Esophagus squamous epithelium (tissue), 5 donors: ENCODE data around the gene SHISA5. TPM values are rescaled to one million over a fixed set of nuclear protein-coding genes. Genes with fewer than 3 reads are reported as not detected.

Source experiments
- DNase-seq: peaks from one replicate; lab custom pipeline; 2025; lab: John Stamatoyannopoulos, UW
- H3K27ac ChIP-seq, 4 donors: fragments of 200-600 bp; sonication (generic); one replicate each; pipeline ENCODE4 v1.5.1; 2016 to 2019; ENCODE audit warnings: mild to moderate bottlenecking in 1 of 4
- H3K27me3 ChIP-seq, 4 donors: fragments of 200-600 bp; sonication (generic); 1 replicate in 3 of 4; 2 replicates in 1 of 4; pipeline versions ENCODE4 v1.5.1 to v1.6.0; 2017 to 2021; ENCODE audit warnings: antibody characterized with exemption in 1 of 4
- H3K36me3 ChIP-seq, 3 donors: fragments of 200-600 bp; sonication (generic); one replicate each; pipeline ENCODE4 v1.5.1; 2016 to 2019
- H3K4me1 ChIP-seq, 3 donors: fragments of 200-600 bp; sonication (generic); one replicate each; pipeline ENCODE4 v1.5.1; 2017 to 2019
- H3K4me3 ChIP-seq, 4 donors: fragments of 200-600 bp; sonication (generic); 1 replicate in 3 of 4; 2 replicates in 1 of 4; pipeline ENCODE4 v1.5.1; 2016 to 2019; ENCODE audit warnings: mild to moderate bottlenecking in 2 of 4, moderate library complexity in 1 of 4
- H3K9me3 ChIP-seq, 3 donors: fragments of 200-600 bp; sonication (generic); one replicate each; pipeline ENCODE4 v1.5.1; 2016 to 2019
- POLR2A ChIP-seq, 4 donors: fragments of 450-650 bp; IDR thresholded peaks; one replicate each; pipeline ENCODE4 v1.6.1; 2017; ENCODE audit warnings: antibody characterized with exemption in 4 of 4, mild to moderate bottlenecking in 4 of 4, moderate library complexity in 3 of 4
- WGBS, 2 donors: methylation state at CpG; one replicate each; pipeline ENCODE4 v1.1.5; 2018; 5-methylcytosine and 5-hydroxymethylcytosine counted together
- intact Hi-C: fragments of 100-400 bp; cut with DNase I; formaldehyde crosslinking; loops from one replicate; pipeline ENCODE4 v1.15.0; 2022
- total RNA-seq, 4 donors: library from RNA; depleted of rRNA; stranded (reverse); fragments of >200 nt; gene quantifications; one replicate each; pipeline ENCODE4 v1.1.0, GENCODE V29; 2016
- TF ChIP-seq, protein P1 (sequence below), 6 experiments: fragments of 450-650 bp in 4 of 6; fragments of 200-600 bp in 2 of 6; sonication (generic) in 2 of 6; IDR thresholded peaks; one replicate each; pipeline ENCODE4 v1.5.1; 2016 to 2019; ENCODE audit warnings: antibody characterized with exemption in 6 of 6, mild to moderate bottlenecking in 4 of 6, moderate library complexity in 4 of 6
- donor health status: DM: yes; HTN: yes; CAD: no.

The SHISA5 gene
- total RNA-seq, 4 donors from 2014 or later, result 71.8 to 138 (median 115) TPM

DNA sequence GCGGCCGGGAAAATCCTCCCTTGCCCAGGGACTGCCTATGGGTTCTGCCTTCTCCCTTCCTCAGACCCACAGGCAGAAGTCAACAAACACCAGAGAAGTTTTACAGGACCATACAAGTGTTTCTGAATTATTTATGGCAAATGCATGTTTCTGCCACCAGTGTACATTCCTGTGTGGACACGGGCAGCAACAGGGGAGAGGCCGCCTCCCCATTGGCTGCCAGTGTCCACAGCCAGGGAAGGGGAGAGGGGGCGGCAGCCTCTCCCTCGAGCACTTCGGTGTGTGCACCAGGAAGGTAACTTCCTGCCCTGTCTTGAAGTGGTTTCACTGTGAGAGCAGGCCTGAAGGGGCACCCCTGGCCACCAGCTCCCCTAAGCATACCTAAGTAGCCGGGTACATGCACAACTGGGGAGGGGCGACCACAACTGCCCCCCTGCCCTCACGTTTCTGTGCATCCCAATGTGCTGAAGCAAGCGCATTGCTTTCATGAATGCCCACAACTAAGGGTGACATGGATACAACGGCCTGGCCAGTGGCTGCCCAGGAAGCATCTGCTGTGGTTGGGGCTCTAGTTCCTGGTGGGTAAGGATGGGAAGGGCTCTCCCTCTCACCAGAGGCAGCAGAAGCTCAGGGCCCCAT lies 14.8 kb upstream of the SHISA5 start:
- intact Hi-C loops, result no loop called here
- Histone ChIP-seq H3K4me3 (no peak overlapping the region), H3K36me3 (peaks cover 0 to 33% (median 0%) of the 10 kb centered on the region in 3 donors), H3K4me1 (no peaks in the 10 kb centered on the region), H3K9me3 (no peaks in the 10 kb centered on the region), H3K27me3 (no peaks in the 10 kb centered on the region), H3K27ac (no peak overlapping the region)
- 73 to 82% methylated on average over 3 to 11 of the region's 12 CpGs for WGBS, 2 donors
- no peak for DNase-seq
- TF ChIP-seq, protein P1, sequence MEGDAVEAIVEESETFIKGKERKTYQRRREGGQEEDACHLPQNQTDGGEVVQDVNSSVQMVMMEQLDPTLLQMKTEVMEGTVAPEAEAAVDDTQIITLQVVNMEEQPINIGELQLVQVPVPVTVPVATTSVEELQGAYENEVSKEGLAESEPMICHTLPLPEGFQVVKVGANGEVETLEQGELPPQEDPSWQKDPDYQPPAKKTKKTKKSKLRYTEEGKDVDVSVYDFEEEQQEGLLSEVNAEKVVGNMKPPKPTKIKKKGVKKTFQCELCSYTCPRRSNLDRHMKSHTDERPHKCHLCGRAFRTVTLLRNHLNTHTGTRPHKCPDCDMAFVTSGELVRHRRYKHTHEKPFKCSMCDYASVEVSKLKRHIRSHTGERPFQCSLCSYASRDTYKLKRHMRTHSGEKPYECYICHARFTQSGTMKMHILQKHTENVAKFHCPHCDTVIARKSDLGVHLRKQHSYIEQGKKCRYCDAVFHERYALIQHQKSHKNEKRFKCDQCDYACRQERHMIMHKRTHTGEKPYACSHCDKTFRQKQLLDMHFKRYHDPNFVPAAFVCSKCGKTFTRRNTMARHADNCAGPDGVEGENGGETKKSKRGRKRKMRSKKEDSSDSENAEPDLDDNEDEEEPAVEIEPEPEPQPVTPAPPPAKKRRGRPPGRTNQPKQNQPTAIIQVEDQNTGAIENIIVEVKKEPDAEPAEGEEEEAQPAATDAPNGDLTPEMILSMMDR (IDR thresholded peaks at IDR 0.05), result no peak
- TF ChIP-seq POLR2A (IDR thresholded peaks at IDR 0.05), result no peak

DNA sequence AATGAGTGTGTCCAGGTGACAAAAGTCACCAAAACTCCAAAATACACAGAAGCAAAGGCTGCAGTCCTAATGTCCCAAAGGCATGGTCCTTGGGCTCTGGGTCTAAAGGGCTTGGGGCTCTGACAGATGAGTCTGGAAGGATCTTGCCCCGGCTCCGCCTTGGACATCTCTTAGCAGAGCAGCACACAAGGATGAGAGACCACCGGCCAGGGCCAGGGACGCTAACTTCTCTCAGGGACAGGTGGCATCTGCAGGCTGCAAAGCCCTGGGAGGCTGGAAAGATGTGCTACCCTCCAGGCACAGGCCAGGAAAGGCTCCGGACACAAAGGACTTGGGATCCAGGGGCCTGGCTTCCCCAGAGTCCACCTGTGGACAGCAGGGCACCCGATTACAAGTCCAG lies 14.1 kb upstream of the SHISA5 start:
- H3K9me3 ChIP-seq, result no peaks in the 10 kb centered on the region
- peaks cover 0 to 27% (median 0%) of the 10 kb centered on the region in 3 donors for H3K36me3 ChIP-seq
- intact Hi-C loops, result no loop called here
- H3K4me3 ChIP-seq, result no peak overlapping the region
- H3K27ac ChIP-seq, result no peak overlapping the region
- no peak for TF ChIP-seq POLR2A (IDR thresholded peaks at IDR 0.05)
- H3K4me1 ChIP-seq, result no peaks in the 10 kb centered on the region
- WGBS, 2 donors, result 67 to 80% methylated on average over 1 of the region's 6 CpGs
- no peak for DNase-seq
- H3K27me3 ChIP-seq, result no peaks in the 10 kb centered on the region

DNA sequence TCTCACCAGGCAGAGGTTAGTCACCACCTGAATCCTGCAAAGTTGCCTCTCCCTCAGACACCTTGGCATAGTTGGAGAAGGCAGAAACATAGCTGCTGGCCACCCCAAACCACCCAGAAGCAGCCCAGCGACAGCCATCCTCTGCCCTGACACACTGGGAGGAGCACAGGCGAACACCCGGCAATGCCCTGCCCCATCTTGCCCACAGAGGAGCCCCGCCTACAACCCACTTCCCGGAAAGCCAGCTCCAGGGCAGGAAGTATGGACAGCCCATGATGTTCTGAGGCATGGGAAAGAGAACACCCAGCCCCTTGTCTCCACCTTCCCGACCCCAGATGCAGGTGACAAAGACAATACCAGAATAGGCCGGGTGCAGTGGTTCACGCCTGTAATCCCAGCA lies 12.6 kb upstream of the SHISA5 start:
- H3K27ac ChIP-seq, result no peak overlapping the region
- H3K27me3 ChIP-seq, result no peaks in the 10 kb centered on the region
- intact Hi-C loops, result no loop called here
- TF ChIP-seq, protein P1 (IDR thresholded peaks at IDR 0.05), result no peak
- DNase-seq, result no peak
- H3K4me3 ChIP-seq, result no peak overlapping the region
- 80% methylated on average over 1 of the region's 8 CpGs; no CpG with 5 or more reads in 1 of the 2 donors for WGBS, 2 donors
- peaks cover 0 to 27% (median 0%) of the 10 kb centered on the region in 3 donors for H3K36me3 ChIP-seq
- no peaks in the 10 kb centered on the region for H3K9me3 ChIP-seq
- no peaks in the 10 kb centered on the region for H3K4me1 ChIP-seq

DNA sequence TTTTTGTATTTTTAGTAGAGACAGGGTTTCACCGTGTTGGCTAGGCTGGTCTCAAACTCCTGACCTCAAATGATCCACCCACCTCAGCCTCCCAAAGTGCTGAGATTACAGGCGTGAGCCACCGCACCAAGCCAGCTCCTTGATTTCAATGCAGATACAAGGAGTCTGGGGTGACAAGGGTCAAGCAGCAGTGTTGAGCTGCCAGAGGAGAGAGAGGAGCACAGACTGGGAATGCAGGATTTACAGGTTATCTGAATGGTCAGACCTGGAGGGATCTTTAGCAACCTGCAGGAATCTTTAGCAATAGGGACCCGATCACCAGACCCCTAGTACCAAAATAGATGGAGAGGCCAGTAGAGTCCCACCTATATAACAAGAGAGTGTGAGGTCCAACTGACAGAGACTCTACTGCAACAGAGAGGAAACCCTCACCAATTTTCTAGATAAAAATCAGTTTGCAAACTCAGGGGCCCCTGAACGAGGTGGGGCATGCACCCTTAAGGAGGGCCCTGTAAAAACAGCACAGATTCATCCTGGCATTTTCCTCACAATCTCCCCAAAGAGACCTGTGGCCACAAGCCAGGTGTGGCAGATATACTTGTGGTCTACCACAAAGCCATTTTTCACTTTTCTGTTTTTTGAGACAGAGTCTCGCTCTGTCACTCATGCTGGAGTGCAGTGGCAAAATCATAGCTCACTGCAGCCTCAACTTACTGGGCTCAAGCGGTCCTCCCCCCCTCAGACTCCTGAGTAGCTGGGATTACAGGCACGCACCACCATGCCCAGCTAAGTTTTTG lies 10.7 kb upstream of the SHISA5 start:
- no peak overlapping the region for H3K4me3 ChIP-seq

DNA sequence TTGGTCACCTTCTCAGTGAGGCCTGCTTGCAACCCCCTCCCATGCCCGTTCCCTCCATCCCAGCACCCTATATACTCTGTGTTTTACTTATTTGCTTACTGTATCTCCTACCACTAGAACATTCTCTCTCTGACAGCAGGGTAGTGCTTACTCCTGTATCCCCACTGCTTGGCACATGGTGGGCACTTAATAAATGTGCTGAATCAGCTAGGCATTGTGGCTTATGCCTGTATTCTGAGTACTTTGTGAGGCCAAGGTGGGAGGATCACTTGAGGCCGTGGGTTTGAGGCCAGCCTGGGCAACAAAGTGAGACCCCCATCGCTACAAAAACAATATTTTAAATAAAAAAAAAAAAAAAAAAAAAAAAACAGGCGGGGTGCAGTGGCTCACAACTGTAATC lies 7.6 kb upstream of the SHISA5 start:
- no peaks in the 10 kb centered on the region for H3K36me3 ChIP-seq
- intact Hi-C loops, result no loop called here
- no peak overlapping the region for H3K27ac ChIP-seq
- peaks cover 0 to 21% (median 16%) of the 10 kb centered on the region in 3 donors for H3K4me1 ChIP-seq
- DNase-seq, result no peak
- 83 to 86% methylated on average over 2 to 3 of the region's 4 CpGs for WGBS, 2 donors
- H3K27me3 ChIP-seq, result no peaks in the 10 kb centered on the region
- no peaks in the 10 kb centered on the region for H3K9me3 ChIP-seq
- no peak overlapping the region for H3K4me3 ChIP-seq
- TF ChIP-seq, protein P1 (IDR thresholded peaks at IDR 0.05), result no peak
- TF ChIP-seq POLR2A (IDR thresholded peaks at IDR 0.05), result no peak

More for the DNA sequence above, 10.7 kb upstream of the SHISA5 start:
- intact Hi-C loops, result no loop called here
- Histone ChIP-seq H3K4me1 (no peaks in the 10 kb centered on the region), H3K9me3 (no peaks in the 10 kb centered on the region), H3K27me3 (no peaks in the 10 kb centered on the region), H3K36me3 (peaks cover 0 to 12% (median 0%) of the 10 kb centered on the region in 3 donors), H3K27ac (no peak overlapping the region)
- 81% methylated on average over 7 to 8 of the region's 8 CpGs for WGBS, 2 donors
- no peak for TF ChIP-seq POLR2A (IDR thresholded peaks at IDR 0.05)
- TF ChIP-seq, protein P1 (IDR thresholded peaks at IDR 0.05), result no peak
- no peak for DNase-seq
